Smooth muscle cell (in vitro differentiated cells): ENCODE results near the gene ZSCAN9. TPM values are rescaled to one million over a fixed set of nuclear protein-coding genes. Genes with fewer than 3 reads are reported as not detected.

ENCODE experiments used
- DNase-seq: peaks from one replicate; lab custom pipeline; 2025; ENCODE audit not compliant: unreplicated experiment; lab: John Stamatoyannopoulos, UW
- H2AFZ ChIP-seq: fragments of 200-600 bp; sonication (generic); 2 replicates; pipeline ENCODE4 v1.6.0; 2016; ENCODE audit warnings: antibody characterized with exemption, low read depth, mild to moderate bottlenecking
- H3F3A ChIP-seq: fragments of 200-600 bp; sonication (generic); 2 replicates; pipeline ENCODE4 v1.6.0; 2017; ENCODE audit warnings: antibody characterized with exemption, low read depth
- H3K27ac ChIP-seq: fragments of 200-600 bp; sonication (generic); 2 replicates; pipeline ENCODE4 v1.5.1; 2016; ENCODE audit warnings: low read depth, mild to moderate bottlenecking
- H3K27me3 ChIP-seq: fragments of 200-600 bp; sonication (generic); 2 replicates; pipeline ENCODE4 v1.6.1; 2016; ENCODE audit warnings: low read depth, mild to moderate bottlenecking
- H3K36me3 ChIP-seq: fragments of 200-600 bp; sonication (generic); 2 replicates; pipeline ENCODE4 v1.5.1; 2016; ENCODE audit warnings: low read depth
- H3K4me1 ChIP-seq: fragments of 200-600 bp; sonication (generic); 2 replicates; pipeline ENCODE4 v1.5.1; 2016; ENCODE audit warnings: low read depth
- H3K4me2 ChIP-seq: fragments of 200-600 bp; sonication (generic); 2 replicates; pipeline ENCODE4 v1.6.0; 2016; ENCODE audit warnings: mild to moderate bottlenecking
- H3K4me3 ChIP-seq: fragments of 200-600 bp; sonication (generic); 2 replicates; pipeline ENCODE4 v1.5.1; 2016; ENCODE audit warnings: mild to moderate bottlenecking
- H3K79me2 ChIP-seq: fragments of 200-600 bp; sonication (generic); 2 replicates; pipeline ENCODE4 v1.6.0; 2016; ENCODE audit warnings: low read depth, mild to moderate bottlenecking
- H3K9ac ChIP-seq: fragments of 200-600 bp; sonication (generic); 2 replicates; pipeline ENCODE4 v1.6.0; 2016; ENCODE audit warnings: low read depth
- H3K9me3 ChIP-seq: fragments of 200-600 bp; sonication (generic); replicated peaks from 2 replicates; pipeline ENCODE4 v1.5.1; 2016; ENCODE audit warnings: low read depth
- H4K20me1 ChIP-seq: fragments of 200-600 bp; sonication (generic); 2 replicates; pipeline ENCODE4 v1.6.0; 2016; ENCODE audit warnings: low read depth
- WGBS: methylation state at CpG from one replicate; pipeline ENCODE4 v1.1.7; 2016; ENCODE audit warnings: low lambda C conversion rate; 5-methylcytosine and 5-hydroxymethylcytosine counted together
- polyA plus RNA-seq: library from polyadenylated mRNA; unstranded; fragments of >200 nt; fragmentation: Nextera tagmentation; extraction: Ambion mirVana; gene quantifications from 2 replicates; pipeline ENCODE4 v1.2.1, GENCODE V29; 2016
- total RNA-seq: library from RNA; depleted of rRNA; stranded (reverse); fragments of >200 nt; gene quantifications from 2 replicates; pipeline ENCODE4 v1.2.3, GENCODE V29; 2014
- TF ChIP-seq, protein P1 (sequence below): fragments of 200-600 bp; sonication (generic); IDR thresholded peaks from 2 replicates; pipeline ENCODE4 v1.5.1; 2017; ENCODE audit warnings: borderline replicate concordance, mild to moderate bottlenecking, antibody characterized with exemption; ENCODE audit not compliant: insufficient read depth, poor library complexity, severe bottlenecking

The ZSCAN9 gene
- total and polyA plus RNA-seq, 2 experiments from 2014 or later, result 7.3 to 18.3 TPM

DNA sequence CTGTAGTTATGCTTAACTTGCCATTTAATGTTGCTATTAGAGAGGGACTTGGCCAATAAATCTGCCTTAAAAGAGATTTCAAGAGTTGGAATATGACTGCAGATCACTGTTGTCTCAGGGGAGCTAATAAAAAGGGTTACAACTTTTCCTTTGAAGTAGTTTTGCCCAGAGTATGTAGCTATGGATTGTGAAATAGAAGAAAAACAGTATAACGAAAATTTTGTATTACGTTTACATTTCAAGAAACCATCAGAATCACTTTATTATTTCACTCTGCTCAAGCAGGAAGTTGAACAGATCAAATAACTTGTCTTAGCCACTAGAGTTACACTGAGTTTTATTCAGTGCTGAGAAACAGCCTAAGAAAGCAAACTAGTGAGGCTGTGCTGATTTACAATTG lies 38.8 kb downstream of the ZSCAN9 start:
- WGBS, result 61% methylated on average over 2 of the region's 2 CpGs
- Histone ChIP-seq H3K4me2 (no peak overlapping the region), H3K9ac (no peak overlapping the region), H3K4me3 (no peak overlapping the region), H3K79me2 (peaks cover 24% of the 10 kb centered on the region), H3K27me3 (no peaks in the 10 kb centered on the region), H3K4me1 (peaks cover 20% of the 10 kb centered on the region), H2AFZ (peak overlapping the region; percentile 51), H3F3A (peaks cover 8% of the 10 kb centered on the region), H3K36me3 (no peaks in the 10 kb centered on the region), H3K27ac (no peak overlapping the region), H3K9me3 (no peaks in the 10 kb centered on the region), H4K20me1 (no peaks in the 10 kb centered on the region)
- no peak for DNase-seq
- TF ChIP-seq, protein P1, sequence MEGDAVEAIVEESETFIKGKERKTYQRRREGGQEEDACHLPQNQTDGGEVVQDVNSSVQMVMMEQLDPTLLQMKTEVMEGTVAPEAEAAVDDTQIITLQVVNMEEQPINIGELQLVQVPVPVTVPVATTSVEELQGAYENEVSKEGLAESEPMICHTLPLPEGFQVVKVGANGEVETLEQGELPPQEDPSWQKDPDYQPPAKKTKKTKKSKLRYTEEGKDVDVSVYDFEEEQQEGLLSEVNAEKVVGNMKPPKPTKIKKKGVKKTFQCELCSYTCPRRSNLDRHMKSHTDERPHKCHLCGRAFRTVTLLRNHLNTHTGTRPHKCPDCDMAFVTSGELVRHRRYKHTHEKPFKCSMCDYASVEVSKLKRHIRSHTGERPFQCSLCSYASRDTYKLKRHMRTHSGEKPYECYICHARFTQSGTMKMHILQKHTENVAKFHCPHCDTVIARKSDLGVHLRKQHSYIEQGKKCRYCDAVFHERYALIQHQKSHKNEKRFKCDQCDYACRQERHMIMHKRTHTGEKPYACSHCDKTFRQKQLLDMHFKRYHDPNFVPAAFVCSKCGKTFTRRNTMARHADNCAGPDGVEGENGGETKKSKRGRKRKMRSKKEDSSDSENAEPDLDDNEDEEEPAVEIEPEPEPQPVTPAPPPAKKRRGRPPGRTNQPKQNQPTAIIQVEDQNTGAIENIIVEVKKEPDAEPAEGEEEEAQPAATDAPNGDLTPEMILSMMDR, result no peak

DNA sequence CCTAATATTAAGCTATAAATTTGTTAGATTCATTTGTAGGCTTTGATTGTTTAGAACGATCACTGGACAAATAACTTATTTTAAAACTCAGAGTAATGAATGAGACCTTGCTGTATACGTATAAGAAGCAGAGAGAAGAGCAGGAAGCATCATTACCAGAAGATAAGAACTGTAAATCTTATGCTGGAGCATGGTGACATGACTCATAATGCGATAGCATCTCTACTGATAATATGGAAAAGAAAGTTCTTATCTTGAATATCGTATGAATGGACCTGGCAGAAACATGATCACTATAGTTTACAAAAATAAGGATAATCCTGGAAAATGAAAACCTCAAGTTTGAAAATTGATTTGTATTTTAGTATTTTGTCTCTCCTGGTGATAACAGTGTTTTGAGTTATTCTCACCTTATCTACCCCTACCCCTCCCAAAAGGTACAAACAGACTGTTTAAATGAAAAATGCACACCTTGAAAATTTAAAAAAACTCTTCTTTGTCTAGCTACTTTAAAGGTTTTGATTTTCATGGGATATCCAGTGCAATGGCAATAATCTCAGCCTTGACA lies 39.8 kb downstream of the ZSCAN9 start:
- H3K27ac ChIP-seq, result no peak overlapping the region
- no peaks in the 10 kb centered on the region for H4K20me1 ChIP-seq
- no peaks in the 10 kb centered on the region for H3K27me3 ChIP-seq
- TF ChIP-seq, protein P1, result no peak
- H3K4me3 ChIP-seq, result no peak overlapping the region
- peaks cover 20% of the 10 kb centered on the region for H3K4me1 ChIP-seq
- no peaks in the 10 kb centered on the region for H3K36me3 ChIP-seq
- no peaks in the 10 kb centered on the region for H3K9me3 ChIP-seq
- peaks cover 25% of the 10 kb centered on the region for H3K79me2 ChIP-seq
- H3F3A ChIP-seq, result peaks cover 9% of the 10 kb centered on the region
- H3K9ac ChIP-seq, result no peak overlapping the region
- H3K4me2 ChIP-seq, result no peak overlapping the region
- H2AFZ ChIP-seq, result peak overlapping the region; percentile 24
- DNase-seq, result no peak
- WGBS, result 29% methylated on average over 4 of the region's 4 CpGs

DNA sequence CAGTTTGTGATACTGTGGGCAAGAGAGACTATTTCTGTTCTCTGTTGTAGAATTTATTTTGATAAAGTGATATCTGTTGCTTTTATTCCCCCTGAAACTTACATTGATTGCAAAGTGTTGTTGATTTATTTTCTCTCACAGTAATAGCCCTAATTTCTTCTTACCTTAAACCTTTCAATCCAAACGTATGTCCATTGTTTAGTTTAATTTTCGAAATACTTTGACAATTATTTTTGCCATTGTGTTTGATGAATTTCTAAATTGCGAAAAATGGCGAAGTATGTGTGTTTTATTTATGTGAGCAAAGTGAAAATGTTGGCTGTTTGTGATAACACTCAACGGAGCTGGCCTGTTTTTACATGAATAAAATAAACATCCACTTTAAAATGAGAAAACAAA lies 41.5 kb downstream of the ZSCAN9 start:
- peak overlapping the region; percentile 80 for H3K9ac ChIP-seq
- WGBS, result 22% methylated on average over 5 of the region's 5 CpGs
- H3K4me2 ChIP-seq, result peak overlapping the region; percentile 88
- TF ChIP-seq, protein P1, result no peak
- H2AFZ ChIP-seq, result peak overlapping the region; percentile 100
- no peaks in the 10 kb centered on the region for H3K36me3 ChIP-seq
- peaks cover 20% of the 10 kb centered on the region for H3K4me1 ChIP-seq
- H3K79me2 ChIP-seq, result peaks cover 25% of the 10 kb centered on the region
- H3K4me3 ChIP-seq, result peak overlapping the region; percentile 93
- peaks cover 9% of the 10 kb centered on the region for H3F3A ChIP-seq
- H3K27me3 ChIP-seq, result no peaks in the 10 kb centered on the region
- peak overlapping the region; percentile 40 for H3K27ac ChIP-seq
- no peak for DNase-seq
- no peaks in the 10 kb centered on the region for H3K9me3 ChIP-seq
- no peaks in the 10 kb centered on the region for H4K20me1 ChIP-seq

DNA sequence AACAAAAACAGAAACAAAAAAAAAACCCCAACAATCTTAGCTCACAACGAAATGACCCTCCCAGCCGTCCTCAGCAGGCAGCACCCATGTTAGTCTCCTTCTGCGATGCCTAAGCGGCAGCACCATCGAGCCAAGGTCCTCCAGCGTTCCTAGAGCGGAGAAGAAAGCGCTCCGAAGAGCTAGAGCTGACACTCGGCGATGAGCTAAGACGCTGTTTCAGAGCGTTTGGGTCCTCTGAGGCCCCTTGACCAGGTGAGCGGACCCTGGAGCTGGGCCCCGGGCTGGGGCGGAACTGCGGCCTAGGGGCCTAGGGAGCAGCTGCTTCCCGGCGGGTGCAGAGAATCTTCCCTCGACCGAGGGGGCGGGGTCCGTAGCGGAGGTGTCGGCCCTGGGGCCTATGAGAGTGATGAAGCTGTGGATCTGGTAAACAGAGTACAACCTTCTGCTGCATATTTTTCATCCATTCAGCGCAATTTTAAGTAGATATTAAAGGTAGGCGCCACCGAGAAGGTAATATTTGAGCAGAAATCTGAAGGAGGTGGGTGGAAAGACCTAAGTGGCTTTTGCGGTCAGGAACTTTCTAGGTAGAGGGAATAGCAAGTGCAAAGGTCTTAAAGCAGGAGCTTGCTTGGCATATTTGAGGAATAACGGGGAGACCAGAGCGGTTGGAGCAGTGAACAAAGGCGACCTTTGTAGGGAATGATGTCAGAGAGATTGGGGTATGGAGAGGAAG lies 42.1 kb downstream of the ZSCAN9 start, which contains the start of gene ZSCAN26:
ZSCAN26 (plus strand) TSS at position 182 of the 733 bp plus-strand sequence. CDS start 4,777 bp downstream, outside the sequence.
- H3F3A ChIP-seq, result peaks cover 9% of the 10 kb centered on the region
- H3K27ac ChIP-seq, result peak within 1 kb of the TSS; percentile 40
- H4K20me1 ChIP-seq, result no peaks in the 10 kb centered on the region
- no peaks in the 10 kb centered on the region for H3K27me3 ChIP-seq
- H3K79me2 ChIP-seq, result peaks cover 25% of the 10 kb centered on the region
- no peaks in the 10 kb centered on the region for H3K9me3 ChIP-seq
- H3K4me1 ChIP-seq, result peaks cover 20% of the 10 kb centered on the region
- TF ChIP-seq, protein P1, result no peak
- DNase-seq, result peak; percentile 86
- peak within 1 kb of the TSS; percentile 80 for H3K9ac ChIP-seq
- H3K36me3 ChIP-seq, result no peaks in the 10 kb centered on the region
- peak within 1 kb of the TSS; percentile 93 for H3K4me3 ChIP-seq
- H3K4me2 ChIP-seq, result peak within 1 kb of the TSS; percentile 88
- 2% methylated on average over 32 of the region's 32 CpGs for WGBS
- peak within 1 kb of the TSS; percentile 100 for H2AFZ ChIP-seq
